ENCODE data around the gene SEMA5B.

The SEMA5B gene

DNA sequence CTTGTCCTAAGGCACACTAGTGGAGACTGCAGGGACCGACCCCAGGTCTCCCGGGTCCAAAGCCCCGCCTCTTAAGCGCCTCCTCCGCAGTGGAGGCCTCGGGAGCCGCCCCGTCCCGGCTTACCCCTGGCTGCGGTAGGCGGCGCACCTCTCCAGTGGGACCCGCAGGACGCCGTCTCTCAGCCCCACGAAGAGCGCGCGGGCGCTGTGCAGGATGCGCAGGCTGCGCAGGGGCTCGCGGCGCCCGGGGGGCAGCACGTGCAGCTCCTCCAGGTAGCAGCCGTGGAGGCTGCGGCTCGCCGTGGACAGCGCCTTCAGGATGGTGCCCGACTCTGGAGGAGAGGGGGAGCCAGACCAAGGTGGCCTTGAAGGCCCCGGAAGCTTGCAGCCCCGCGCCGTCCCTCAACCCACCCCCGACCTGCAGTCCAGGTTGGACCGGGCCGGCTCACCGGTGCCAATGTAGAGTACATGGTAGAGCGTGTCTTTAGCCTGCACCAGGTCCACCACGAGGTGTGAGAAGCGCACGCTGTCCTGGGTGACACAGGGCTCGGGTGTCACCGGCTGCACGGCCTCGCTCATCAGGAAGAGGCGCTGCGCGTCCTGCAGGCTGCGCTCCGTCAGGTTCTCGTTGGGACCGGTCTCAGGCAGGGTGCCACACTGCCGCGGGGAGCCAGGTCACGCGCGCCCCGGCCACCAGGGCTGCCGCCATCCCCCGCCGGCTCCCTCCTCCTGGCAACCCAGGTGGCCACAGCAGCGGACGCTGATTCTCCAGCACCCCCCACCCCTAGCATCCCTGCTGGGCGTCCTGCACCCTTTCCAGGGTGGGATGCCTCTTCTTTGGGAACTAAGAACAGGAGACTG is 105.5 kb downstream of the SEMA5B start:
- DNase-seq: no peak

GRCh38 chr3:122920986-122921385 is 106.6 kb downstream of the SEMA5B start:
- DNase-seq: no peak

DNA sequence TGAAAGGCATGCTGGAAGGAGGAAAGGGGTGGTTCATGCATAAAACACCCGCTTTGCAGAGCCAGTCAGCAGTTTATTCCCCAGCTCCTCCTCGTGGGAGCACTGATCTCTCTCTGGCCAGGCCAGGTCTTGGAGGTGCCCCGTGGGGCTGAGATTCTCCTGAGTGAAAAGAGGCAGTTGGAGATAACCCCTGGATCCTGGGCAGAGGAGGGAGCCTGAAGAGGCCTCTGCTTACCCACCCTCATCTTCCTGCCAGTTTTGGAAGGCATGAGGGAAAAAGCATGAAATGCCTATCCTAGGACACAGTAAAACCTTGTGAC is 108.3 kb downstream of the SEMA5B start:
- no peak for DNase-seq

GRCh38 chr3:122918576-122919290 is 108.8 kb downstream of the SEMA5B start:
- DNase-seq: no peak

DNA sequence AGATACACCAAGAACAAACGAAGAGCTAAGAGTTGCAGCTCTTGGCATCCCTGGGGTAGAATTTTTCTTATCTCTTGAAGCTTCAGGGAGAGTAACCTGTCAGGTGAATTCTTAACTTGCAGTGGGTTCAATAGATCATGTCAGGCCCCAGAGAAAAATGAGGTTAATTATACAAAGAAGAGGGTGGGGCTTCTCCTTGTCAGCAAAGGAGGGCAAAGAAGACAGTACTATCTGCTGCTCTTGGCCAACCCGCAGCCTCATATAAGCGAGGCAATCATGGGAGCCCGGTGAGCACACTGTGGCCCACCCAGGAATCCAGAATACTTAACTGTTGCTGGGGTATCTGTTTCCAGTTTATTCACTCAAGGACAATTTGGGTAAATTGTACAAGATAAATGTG is 110.2 kb downstream of the SEMA5B start:
- DNase-seq: no peak

DNA sequence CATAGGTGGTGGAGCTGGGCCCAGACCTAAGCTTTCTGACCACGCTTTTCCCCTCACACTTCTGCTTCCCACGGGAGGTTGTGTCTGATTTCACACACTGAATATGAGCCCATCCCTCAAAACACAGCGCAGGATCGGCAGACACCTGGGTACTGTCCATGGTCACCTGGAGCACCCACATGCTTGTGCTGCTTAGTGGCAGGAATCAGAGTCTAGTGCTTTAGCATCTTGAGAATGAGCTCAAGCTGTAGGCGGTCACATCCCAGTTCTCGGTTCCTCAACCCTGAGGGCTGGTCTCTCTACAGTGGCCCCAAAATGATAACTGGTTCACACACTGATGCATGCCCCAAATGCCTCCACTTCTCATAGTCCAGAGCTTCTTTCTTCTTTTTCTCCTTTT is 111.0 kb downstream of the SEMA5B start:
- no peak for DNase-seq

- no peak for DNase-seq
These were observed 111.5 kb downstream of the SEMA5B start for GRCh38 chr3:122916084-122916483.

DNA sequence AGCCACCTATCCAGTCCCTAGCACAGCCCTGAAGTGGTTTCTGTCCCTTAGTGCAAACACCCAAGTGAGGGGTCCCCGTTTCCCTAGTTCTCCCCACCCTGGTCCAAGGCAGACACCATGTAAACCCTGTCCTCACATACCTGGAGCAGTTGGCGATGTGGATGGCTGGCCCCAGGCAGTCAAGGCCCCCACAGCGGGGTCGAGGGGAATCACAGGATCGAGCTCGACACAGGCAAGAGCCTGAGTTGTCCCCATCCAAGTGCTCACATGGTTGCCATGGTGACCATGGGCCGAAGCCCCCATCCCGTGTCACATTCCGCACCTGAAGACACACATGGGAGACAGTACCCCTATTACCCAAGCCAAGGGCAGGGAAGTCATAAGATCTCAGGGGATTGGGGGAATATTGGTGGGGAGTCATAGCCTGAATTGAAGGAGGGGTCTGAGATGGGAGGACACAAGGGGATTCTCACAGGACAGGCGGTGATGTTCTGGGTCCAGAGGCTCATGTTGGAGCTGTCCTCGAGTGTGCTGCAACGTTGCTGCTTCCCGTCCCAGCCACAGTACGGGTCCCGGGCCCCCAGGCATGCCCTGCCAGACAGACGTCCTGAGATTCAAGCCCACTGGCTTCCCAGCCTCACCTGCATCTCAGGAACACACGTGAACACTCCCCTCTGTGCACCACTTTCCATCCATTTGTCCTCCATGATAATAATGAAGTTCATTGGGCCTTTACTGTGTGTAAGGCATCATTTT is 112.1 kb downstream of the SEMA5B start:
- DNase-seq: no peak

DNA sequence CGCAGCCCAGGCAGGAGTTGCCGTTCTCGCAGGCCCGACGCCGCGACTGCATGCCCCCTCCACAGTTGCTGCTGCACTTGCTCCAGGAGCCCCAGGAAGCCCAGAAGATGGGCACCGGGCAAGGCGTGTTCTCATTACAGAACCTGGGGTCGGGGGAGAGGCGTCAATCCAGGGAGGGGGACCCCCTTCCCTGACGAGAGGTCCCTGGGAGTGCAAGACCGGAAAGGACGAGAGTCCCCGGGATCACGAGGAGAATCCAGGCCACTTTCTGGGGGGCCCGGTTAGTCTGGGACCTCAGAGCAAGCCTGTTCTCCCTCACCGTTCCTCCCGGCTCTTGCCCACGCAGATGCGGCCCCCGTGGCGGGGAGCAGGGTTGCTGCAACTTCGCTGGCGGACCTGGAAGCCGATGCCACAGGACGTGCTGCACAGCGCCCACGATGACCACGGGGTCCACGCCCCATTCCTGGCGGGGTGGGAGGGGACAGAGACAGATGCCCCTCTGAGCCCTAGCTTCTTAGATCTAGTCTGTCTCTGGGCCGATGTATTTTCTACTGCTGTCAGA is 113.9 kb downstream of the SEMA5B start:
- no peak for DNase-seq

DNA sequence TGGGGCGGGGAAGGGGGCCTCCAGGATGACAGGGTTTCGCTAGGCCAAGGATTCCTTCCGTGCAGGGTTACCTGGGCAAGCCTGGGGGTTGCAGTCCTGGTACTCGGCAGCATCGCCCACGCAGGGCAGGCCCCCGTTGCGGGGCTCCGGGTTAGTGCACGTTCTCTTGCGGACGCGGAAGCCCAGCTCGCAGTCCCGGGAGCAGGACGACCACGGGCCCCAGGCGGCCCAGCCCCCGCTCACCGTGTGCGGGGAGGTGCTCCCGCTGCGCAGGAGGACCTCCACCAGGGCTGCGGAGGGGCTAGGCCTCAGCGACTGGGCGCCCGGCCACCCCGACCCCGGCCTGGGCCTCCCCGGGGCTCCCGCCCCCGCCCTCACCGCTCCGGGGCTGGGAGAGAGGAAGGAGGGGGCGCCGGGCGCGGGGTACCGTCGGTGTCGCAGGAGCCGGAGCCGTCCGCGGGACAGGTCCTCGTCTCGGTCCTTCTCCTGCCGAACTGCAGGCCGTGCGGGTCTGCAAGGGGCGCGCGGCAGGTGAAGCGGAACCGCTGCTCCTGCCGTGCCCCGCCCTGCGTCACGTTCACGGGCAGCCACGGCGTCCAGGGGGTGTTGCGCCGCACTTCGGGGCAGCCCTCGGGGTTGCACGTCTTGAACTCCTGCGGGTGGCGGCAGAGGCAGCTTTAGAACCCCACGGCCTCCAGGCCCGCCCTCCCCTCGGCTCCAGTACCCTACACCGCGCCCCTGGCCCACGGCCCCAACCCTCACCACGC is 114.6 kb downstream of the SEMA5B start:
- no peak for DNase-seq

DNA sequence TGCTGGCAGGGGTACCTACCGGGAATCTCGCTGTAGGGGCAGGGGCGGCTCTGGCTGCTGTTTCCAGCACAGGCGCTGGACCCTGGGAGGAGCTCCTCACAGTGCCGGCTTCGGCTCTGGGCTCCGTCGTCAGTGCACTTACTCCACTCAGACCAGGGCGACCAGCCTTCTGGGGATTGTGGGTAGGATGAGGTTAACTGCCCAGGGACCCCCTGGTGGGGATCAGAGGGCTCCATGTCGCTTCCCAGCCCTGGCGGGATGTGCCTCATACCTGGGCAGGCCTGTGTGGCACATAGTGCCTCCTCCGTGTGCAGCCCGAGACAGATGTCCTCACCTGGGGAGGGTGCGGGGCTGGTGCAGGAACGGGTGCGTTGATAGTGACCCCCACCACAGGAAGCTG is 115.7 kb downstream of the SEMA5B start:
- DNase-seq: no peak

DNA sequence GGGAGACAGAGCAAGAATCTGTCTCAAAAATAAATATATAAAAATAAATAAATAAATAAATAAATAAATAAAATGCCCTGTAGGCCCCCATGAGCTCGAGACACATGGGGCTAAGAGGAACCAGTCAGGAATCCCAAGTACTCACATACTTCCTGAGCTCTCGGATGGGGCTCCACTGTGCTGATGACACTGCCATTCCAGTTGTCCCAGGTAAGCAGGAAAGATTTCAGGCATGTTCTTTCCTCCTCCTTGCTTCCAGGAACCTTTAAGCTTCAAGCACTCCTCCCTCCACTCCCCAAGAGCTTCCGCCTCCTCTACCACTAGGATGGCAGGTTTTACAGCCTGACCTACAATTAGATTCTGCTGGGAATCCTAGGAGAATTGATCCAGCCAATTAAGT is 119.3 kb downstream of the SEMA5B start:
- DNase-seq: no peak

GRCh38 chr3:122907471-122907870 is 120.1 kb downstream of the SEMA5B start:
- no peak for DNase-seq

- DNase-seq: no peak
These were observed 124.4 kb downstream of the SEMA5B start for GRCh38 chr3:122903171-122903570.

GRCh38 chr3:122902326-122902725 is 125.2 kb downstream of the SEMA5B start:
- DNase-seq: no peak

DNA sequence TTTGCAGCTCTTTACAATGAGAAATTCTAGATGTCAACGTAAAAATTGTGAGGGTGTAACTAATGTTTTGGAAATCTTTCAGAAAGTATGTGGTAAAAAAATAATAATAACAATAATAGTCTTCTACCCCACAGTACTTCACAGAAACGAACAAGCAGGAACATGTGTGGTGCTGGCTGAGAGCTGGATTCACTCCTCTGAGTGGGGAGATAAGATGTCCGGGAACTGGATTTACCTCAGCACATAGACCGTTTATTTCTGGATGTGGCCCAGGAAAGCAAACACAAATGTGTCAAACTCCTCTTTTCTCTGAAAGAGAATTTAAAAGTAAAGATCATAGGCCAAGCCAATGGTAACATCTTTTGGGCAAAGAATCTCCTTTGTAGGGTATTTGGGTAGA is 129.3 kb downstream of the SEMA5B start:
- no peak for DNase-seq

DNA sequence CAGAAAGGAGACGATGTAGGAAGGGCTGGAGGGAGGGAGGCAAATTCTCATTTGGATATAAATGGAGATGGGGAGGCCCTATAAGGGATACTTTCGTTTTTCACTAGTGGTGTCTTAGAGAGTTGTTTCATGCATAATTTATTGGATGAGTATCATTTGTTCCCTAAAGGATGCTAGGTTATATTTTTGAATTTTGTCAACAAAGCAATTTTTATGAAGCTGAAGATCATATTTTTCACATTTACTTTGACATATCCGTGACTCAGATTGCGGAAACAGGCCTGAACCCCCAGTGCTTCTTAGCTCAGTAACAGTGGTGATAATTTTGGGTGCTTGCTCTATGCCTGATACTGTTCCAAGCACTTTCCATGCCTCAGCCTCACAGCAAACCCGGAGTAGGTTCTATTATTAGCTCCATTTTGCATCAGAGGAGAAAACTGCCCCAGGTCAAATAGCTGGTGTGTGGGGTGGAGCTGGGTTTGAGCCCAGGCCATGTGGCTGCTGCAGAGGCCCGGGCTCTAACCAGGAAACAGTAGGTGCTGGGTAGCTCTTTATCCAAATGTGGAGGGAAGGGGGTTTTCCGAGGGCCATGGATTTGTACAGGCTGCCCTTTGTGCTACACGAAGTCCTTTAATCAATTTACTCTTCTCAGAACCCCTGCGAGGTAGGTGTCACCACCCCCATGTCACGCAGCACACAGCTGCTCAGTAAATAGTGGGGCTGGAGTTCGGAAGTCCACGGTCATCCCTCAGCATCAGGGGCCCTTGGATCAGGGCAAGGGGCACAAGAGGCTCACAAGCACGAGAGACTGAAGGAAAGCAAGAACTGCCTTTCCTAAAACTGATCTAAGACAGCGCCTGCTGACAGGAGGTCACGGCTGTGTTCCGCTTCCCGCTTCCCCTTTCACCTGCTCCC is 133.6 kb downstream of the SEMA5B start:
- DNase-seq: no peak

DNA sequence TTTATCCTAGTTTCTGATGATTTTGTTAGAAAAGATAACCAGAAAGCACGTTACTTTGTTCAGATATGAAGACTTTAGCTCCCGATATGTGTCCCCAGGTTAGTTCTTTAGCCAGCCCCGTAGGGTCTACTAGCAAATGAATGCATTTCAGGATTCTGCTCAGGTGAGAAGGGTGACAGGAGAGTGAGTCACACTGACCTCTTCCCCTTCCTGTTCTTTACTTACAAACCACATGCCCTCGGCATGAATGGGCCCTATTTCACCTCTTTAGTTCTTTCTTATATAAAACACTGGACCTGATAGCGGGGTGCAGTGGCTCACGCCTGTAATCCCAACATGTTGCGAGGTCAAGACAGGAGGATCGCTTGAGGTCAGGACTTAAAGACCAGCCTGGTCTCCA is 134.3 kb downstream of the SEMA5B start:
- no peak for DNase-seq

DNA sequence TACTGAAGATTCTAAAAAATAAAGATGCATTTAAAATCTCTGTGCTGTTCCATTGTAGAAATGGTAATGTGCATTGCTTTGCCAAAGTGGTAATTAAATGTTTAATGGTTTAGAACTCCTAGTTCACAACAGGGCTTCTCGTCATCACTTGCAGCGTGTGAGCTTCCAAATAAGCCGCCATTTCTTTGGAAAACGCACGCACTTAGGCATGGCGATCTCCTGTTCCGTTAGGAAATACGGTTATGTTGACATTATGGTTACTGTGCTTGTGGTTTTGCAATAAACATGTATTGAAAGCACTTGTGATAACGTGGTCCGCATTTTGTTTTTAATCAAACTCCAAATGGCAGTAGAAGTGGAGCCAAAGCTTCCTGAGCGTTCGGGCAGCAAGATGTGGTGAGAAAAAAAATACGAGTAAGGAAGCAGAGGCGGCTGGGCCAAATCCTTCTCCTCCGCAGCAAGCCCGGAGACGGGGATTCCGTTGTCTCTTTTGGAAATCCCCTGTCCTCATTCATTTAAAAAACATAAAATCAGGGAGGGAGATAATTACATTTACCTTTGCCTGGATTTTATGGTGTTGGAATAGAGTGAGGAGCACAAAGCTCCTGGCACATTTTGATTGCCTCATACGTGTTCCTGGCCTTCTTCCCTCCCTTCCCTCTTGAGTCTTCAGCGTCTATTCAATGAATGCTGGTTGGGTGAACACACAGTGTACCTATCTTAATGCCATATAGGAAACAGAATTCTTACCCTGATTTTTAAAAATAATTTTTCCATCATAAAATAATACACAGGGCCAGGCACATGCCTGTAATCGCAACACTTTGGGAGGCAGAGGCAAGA is 135.2 kb downstream of the SEMA5B start:
- no peak for DNase-seq

DNA sequence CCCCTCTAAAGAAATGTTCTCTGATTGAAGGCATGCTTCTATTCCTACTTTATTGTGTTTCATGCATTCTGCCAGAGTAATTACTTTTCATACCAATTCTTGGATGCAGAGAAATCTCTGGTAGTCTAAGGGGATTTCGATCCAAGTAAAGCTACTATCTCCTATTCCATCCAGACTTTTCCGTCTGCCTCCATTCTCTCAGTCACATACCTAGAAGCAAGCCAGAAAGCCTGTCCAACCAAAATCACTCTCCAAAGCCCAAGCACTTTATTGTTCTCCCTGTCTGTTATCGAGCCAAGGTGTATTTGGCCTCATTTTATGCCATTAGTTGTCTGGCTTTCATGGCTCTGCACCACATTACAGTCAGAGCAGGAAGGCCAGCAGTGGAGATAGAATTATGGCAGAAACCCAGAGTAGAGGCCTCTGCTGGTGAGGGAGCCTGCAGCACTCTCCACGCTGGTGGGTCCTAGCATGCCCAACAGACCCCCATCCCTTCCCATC is 136.8 kb downstream of the SEMA5B start:
- DNase-seq: no peak
